Measurements from ENCODE around the gene EIF3B. TPM values are rescaled to one million over a fixed set of nuclear protein-coding genes. Genes with fewer than 3 reads are reported as not detected.

The EIF3B gene
- total RNA-seq, 1 donor from 2014 or later, result 120 TPM

DNA sequence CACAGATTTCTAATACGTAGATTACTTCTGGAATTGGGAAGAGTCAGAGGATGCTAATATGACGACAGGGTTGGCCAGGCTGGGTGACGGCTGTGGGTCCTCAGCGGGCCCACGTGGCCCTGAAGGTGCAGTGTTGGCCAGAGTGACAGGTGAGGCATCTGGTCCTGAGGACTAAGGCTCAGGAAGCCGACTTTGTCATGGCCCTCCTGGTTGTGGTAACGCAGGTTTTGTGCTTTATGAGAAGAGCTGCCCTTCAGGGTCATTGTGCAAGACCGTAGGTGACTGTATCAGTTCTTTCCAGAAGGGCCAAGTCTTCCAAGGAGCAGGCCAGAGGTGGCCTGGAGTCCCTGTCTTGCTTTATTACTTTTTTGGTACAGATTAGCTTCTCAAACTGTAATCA lies 2.5 kb downstream of the EIF3B start:
- Mint-ChIP-seq H3K4me1 (ENCODE audit: low read depth) (peaks cover 41% of the 10 kb centered on the region), H3K36me3 (ENCODE audit: low read depth) (peaks cover 5% of the 10 kb centered on the region), H3K27ac (ENCODE audit: unreplicated experiment) (peak overlapping the region; percentile 51), H3K27me3 (ENCODE audit: low read depth) (no peaks in the 10 kb centered on the region), H3K4me3 (ENCODE audit: unreplicated experiment) (no peak overlapping the region), H3K9me3 (ENCODE audit: low read depth) (no peaks in the 10 kb centered on the region)
- TF ChIP-seq, protein P1, sequence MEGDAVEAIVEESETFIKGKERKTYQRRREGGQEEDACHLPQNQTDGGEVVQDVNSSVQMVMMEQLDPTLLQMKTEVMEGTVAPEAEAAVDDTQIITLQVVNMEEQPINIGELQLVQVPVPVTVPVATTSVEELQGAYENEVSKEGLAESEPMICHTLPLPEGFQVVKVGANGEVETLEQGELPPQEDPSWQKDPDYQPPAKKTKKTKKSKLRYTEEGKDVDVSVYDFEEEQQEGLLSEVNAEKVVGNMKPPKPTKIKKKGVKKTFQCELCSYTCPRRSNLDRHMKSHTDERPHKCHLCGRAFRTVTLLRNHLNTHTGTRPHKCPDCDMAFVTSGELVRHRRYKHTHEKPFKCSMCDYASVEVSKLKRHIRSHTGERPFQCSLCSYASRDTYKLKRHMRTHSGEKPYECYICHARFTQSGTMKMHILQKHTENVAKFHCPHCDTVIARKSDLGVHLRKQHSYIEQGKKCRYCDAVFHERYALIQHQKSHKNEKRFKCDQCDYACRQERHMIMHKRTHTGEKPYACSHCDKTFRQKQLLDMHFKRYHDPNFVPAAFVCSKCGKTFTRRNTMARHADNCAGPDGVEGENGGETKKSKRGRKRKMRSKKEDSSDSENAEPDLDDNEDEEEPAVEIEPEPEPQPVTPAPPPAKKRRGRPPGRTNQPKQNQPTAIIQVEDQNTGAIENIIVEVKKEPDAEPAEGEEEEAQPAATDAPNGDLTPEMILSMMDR (IDR thresholded peaks at IDR 0.05), result no peak
- DNase-seq (ENCODE audit: low spot score), result no peak

DNA sequence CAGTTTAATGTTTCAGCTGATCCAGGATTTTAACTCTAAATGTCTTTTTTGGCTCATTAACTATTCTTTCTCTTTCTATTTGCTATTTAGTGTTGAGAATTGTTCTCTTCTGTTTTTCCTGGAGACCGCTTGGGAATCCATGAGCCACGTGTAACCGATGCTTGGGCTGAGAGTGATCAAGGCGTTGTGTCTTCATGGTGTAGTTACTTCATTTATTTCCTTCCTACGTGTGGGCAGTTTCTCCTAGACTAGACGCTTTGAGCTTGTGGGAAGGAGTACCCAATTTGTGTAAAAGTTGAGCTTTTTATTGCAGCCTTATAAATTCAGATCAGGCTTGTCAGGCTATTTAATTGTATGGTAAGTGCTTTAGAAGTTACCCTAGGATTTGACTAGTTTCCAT lies 2.9 kb downstream of the EIF3B start:
- Mint-ChIP-seq H3K27ac (ENCODE audit: unreplicated experiment) (peak overlapping the region; percentile 73), H3K4me1 (ENCODE audit: low read depth) (peaks cover 41% of the 10 kb centered on the region), H3K27me3 (ENCODE audit: low read depth) (no peaks in the 10 kb centered on the region), H3K9me3 (ENCODE audit: low read depth) (no peaks in the 10 kb centered on the region), H3K4me3 (ENCODE audit: unreplicated experiment) (no peak overlapping the region), H3K36me3 (ENCODE audit: low read depth) (peaks cover 8% of the 10 kb centered on the region)
- DNase-seq (ENCODE audit: low spot score), result no peak
- TF ChIP-seq, protein P1 (IDR thresholded peaks at IDR 0.05), result no peak

DNA sequence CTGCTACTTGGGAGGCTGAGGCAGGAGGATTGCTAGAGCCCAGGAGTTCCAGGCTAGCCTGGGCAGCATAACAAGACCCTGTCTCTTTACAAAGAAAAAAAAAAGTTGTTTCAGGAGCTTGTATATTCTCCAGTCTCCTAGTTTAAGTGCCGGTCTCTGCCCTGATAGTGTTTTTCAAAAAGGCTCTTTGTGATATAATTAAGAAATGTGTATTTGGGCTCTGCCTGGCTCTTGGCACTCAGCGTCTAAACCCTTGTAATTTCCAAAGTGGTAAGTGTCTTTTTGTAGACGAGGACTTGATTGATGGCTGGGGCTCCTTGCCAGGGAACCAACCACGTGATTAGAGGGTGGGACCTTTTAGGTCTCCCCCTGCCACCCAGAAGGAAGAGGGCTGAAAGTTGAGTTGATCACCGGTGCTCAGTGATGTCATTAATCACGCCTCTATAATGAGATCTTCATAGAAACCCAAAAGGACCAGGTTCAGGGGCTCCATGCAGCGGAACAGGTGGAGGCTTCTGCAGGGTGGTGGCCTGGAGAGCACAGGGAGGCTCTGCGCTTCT lies 4.4 kb downstream of the EIF3B start:
- Mint-ChIP-seq H3K9me3 (ENCODE audit: low read depth) (no peaks in the 10 kb centered on the region), H3K27me3 (ENCODE audit: low read depth) (no peaks in the 10 kb centered on the region), H3K36me3 (ENCODE audit: low read depth) (peaks cover 19% of the 10 kb centered on the region), H3K27ac (ENCODE audit: unreplicated experiment) (no peak overlapping the region), H3K4me1 (ENCODE audit: low read depth) (peaks cover 30% of the 10 kb centered on the region), H3K4me3 (ENCODE audit: unreplicated experiment) (no peak overlapping the region)
- DNase-seq (ENCODE audit: low spot score), result no peak
- TF ChIP-seq, protein P1 (IDR thresholded peaks at IDR 0.05), result no peak

DNA sequence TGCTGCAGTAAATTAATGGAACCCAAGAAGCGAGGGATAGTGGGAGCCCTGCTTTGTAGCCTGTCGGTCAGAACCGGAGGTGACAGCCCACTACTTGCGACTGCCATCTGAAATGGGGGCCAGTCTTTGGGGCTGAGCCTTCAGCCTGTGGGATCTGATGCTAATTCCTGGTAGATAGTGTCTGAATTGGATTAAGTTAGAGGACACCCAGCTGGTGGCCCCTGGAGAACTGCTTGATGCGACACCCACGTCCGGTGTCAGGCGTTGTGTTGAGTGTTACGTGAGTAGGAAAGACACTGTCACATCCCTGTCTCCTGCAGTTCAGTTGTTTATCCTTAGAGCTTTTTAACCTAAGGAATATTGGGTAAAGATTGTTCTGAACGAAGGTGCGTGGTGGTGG lies 5.0 kb downstream of the EIF3B start:
- H3K4me3 Mint-ChIP-seq (ENCODE audit: unreplicated experiment), result no peak overlapping the region
- H3K27me3 Mint-ChIP-seq (ENCODE audit: low read depth), result no peaks in the 10 kb centered on the region
- peaks cover 25% of the 10 kb centered on the region for H3K36me3 Mint-ChIP-seq (ENCODE audit: low read depth)
- TF ChIP-seq, protein P1 (IDR thresholded peaks at IDR 0.05), result no peak
- H3K27ac Mint-ChIP-seq (ENCODE audit: unreplicated experiment), result no peak overlapping the region
- peaks cover 30% of the 10 kb centered on the region for H3K4me1 Mint-ChIP-seq (ENCODE audit: low read depth)
- H3K9me3 Mint-ChIP-seq (ENCODE audit: low read depth), result no peaks in the 10 kb centered on the region
- DNase-seq (ENCODE audit: low spot score), result no peak

DNA sequence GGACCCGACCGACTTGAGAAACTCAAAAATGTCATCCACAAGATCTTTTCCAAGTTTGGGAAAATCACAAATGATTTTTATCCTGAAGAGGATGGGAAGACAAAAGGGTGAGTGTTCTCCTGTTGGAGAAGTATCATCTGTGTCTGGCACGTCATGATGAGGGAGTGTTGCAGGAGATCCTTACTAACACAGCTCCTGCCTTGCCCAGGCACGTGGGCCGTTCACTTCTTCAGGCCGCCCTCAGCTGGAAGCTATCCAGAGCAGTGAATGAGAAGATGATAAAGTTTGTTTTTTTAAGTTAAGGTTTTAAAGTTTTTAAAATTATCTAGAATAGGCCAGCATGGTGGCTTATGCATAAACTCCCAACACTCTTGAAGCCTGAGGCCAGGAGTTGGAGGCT lies 6.2 kb downstream of the EIF3B start:
- Mint-ChIP-seq H3K36me3 (ENCODE audit: low read depth) (peaks cover 32% of the 10 kb centered on the region), H3K9me3 (ENCODE audit: low read depth) (no peaks in the 10 kb centered on the region), H3K4me1 (ENCODE audit: low read depth) (peaks cover 29% of the 10 kb centered on the region), H3K27ac (ENCODE audit: unreplicated experiment) (peak overlapping the region; percentile 5), H3K4me3 (ENCODE audit: unreplicated experiment) (no peak overlapping the region), H3K27me3 (ENCODE audit: low read depth) (no peaks in the 10 kb centered on the region)
- DNase-seq (ENCODE audit: low spot score), result no peak
- TF ChIP-seq, protein P1 (IDR thresholded peaks at IDR 0.05), result no peak

All from chondrocyte (in vitro differentiated cells).